OCI-LY7 (cell line): ENCODE data around the gene CBFA2T2. TPM values are rescaled to one million over a fixed set of nuclear protein-coding genes. Genes with fewer than 3 reads are reported as not detected.
A peak's percentile ranks its signal among the peaks of the same experiment; 100 is the strongest.

ENCODE experiments used
- BruUV-seq: library from RNA; stranded (reverse); fragments of 400-500 nt; replicated peaks from 2 replicates; lab custom pipeline; 2021; lab: Mats Ljungman, UMichigan
- CTCF ChIA-PET: fragments of 300-600 bp; sonication (Branson Sonifier 250); formaldehyde crosslinking; loops from one replicate; lab custom pipeline; 2022; ENCODE audit warnings: antibody characterized with exemption; ENCODE audit not compliant: unreplicated experiment; lab: Charles Lee
- POLR2A ChIA-PET: fragments of 300-600 bp; sonication (Branson Sonifier 250); formaldehyde crosslinking; loops from one replicate; lab custom pipeline; 2022; ENCODE audit warnings: antibody characterized with exemption; lab: Charles Lee
- DNase-seq: peaks from one replicate; pipeline ENCODE4 v3.0.0-alpha.2; 2015; ENCODE audit warnings: low spot score
- H2AFZ ChIP-seq: fragments of 200-600 bp; sonication (generic), shearing (Covaris generic); 2 replicates; pipeline ENCODE4 v1.6.1; 2014; ENCODE audit warnings: mild to moderate bottlenecking, antibody characterized with exemption, low read length, moderate library complexity
- H3K27ac ChIP-seq: fragments of 200-600 bp; sonication (generic); 2 replicates; pipeline ENCODE4 v1.5.1; 2014; ENCODE audit warnings: mixed run types, low read depth, mild to moderate bottlenecking, moderate library complexity, low read length, inconsistent platforms; ENCODE audit not compliant: poor library complexity, severe bottlenecking
- H3K36me3 ChIP-seq: fragments of 200-600 bp; sonication (generic); 2 replicates; pipeline ENCODE4 v1.6.1; 2014; ENCODE audit warnings: mild to moderate bottlenecking, antibody characterized with exemption, low read length, moderate library complexity, mixed read lengths; ENCODE audit not compliant: insufficient read depth
- H3K4me1 ChIP-seq: fragments of 200-600 bp; sonication (generic); 2 replicates; pipeline ENCODE4 v1.5.1; 2014; ENCODE audit warnings: mild to moderate bottlenecking, low read length; ENCODE audit not compliant: insufficient read depth, poor library complexity, severe bottlenecking
- H3K4me2 ChIP-seq: fragments of 200-600 bp; sonication (generic); 2 replicates; pipeline ENCODE4 v1.6.1; 2014; ENCODE audit warnings: mild to moderate bottlenecking, low read length
- H3K4me3 ChIP-seq: fragments of 200-600 bp; sonication (generic); 2 replicates; pipeline ENCODE4 v1.5.1; 2014; ENCODE audit warnings: mild to moderate bottlenecking, low read depth, low read length; ENCODE audit not compliant: poor library complexity, severe bottlenecking
- H3K79me2 ChIP-seq: fragments of 200-600 bp; sonication (generic); 2 replicates; pipeline ENCODE4 v1.6.1; 2016; ENCODE audit warnings: low read depth, mild to moderate bottlenecking, low read length, moderate library complexity, mixed read lengths; ENCODE audit not compliant: insufficient read depth
- H3K9me2 ChIP-seq: fragments of 200-600 bp; sonication (generic); 2 replicates; pipeline ENCODE4 v1.6.1; 2016; ENCODE audit warnings: mild to moderate bottlenecking, low read length, mixed read lengths; ENCODE audit not compliant: insufficient read depth
- H3K9me3 ChIP-seq: fragments of 200-600 bp; sonication (generic); 2 replicates; pipeline ENCODE4 v1.6.1; 2014; ENCODE audit warnings: mild to moderate bottlenecking, mixed run types, low read length, mixed read lengths
- H4K20me1 ChIP-seq: fragments of 200-600 bp; sonication (generic); 2 replicates; pipeline ENCODE4 v1.6.1; 2014; ENCODE audit warnings: mild to moderate bottlenecking, antibody characterized with exemption, low read length, moderate library complexity, mixed read lengths; ENCODE audit not compliant: insufficient read depth
- CTCF ChIP-seq: fragments of 200-600 bp; sonication (generic); conservative IDR thresholded peaks from 2 replicates; pipeline ENCODE4 v1.5.1; 2014; ENCODE audit warnings: mild to moderate bottlenecking, antibody characterized with exemption, low read length, moderate library complexity, mixed read lengths
- EZH2phosphoT487 ChIP-seq: fragments of 200-600 bp; sonication (generic); IDR thresholded peaks from 2 replicates; pipeline ENCODE4 v1.6.1; 2018; ENCODE audit warnings: low read depth, borderline replicate concordance, mild to moderate bottlenecking, mixed run types, antibody characterized with exemption, low read length, moderate library complexity, mixed read lengths
- intact Hi-C: fragments of 100-400 bp; cut with micrococcal nuclease; formaldehyde crosslinking; loops from one replicate; pipeline ENCODE4 v1.10.0; 2022; ENCODE audit not compliant: unreplicated experiment
- total RNA-seq, 2 experiments: library from RNA; depleted of rRNA in 1 of 2; stranded (reverse); fragments of >200 nt in 1 of 2; shearing (Covaris generic) in 1 of 2; gene quantifications; 2 replicates each; pipeline ENCODE4 v1.2.3, GENCODE V29; 2014 to 2022

The CBFA2T2 gene
- total RNA-seq, 2 experiments from 2014 or later = 20.7 to 32.9 TPM

- H3K79me2 ChIP-seq = no peaks in the 10 kb centered on the region
- H3K4me3 ChIP-seq = no peak overlapping the region
- POLR2A ChIA-PET = no interaction called here
- H3K36me3 ChIP-seq = no peaks in the 10 kb centered on the region
- no peak overlapping the region for H3K27ac ChIP-seq
- no peaks in the 10 kb centered on the region for H4K20me1 ChIP-seq
- intact Hi-C loops = loop anchor here (5.0 kb wide), 1 partner anchor 48 kb away; no protein-coding TSS in a partner anchor
- no peaks in the 10 kb centered on the region for H3K9me3 ChIP-seq
- H3K9me2 ChIP-seq = no peaks in the 10 kb centered on the region
- H2AFZ ChIP-seq = no peak overlapping the region
- no TSS peak for BruUV-seq
- H3K4me1 ChIP-seq = peaks cover 23% of the 10 kb centered on the region
- peak overlapping the region; percentile 2; the same call in 1 of the 2 replicates for H3K4me2 ChIP-seq
- no peak for DNase-seq
- CTCF ChIA-PET = no interaction called here
- TF ChIP-seq CTCF (no peak), EZH2phosphoT487 (no peak)
These were observed 30.3 kb upstream of the CBFA2T2 start for GRCh38 chr20:33459599-33459998.

DNA sequence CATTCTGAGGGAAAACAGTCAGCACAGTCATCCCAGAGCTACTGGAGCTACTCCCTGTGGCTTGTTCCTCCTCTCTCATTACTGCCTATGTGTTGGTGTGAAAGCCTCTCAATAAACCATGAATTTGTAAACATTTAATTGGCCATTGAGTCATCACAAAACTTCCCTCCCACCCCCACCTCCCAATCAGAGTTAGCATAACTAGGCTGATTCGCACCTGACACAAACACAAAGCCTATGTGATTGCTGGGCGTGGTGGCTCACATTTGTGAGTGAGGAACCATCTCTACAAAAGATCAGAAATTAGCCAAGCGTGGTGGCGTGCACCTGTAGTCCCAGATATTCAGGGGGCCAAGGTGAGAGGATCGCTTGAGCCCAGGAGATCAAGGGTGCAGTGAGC, 29.2 kb upstream of the CBFA2T2 start:
- Histone ChIP-seq H3K4me2 (peak overlapping the region; percentile 54), H3K36me3 (no peaks in the 10 kb centered on the region), H3K79me2 (no peaks in the 10 kb centered on the region), H3K9me3 (no peaks in the 10 kb centered on the region), H3K4me3 (no peak overlapping the region), H3K27ac (peak overlapping the region; percentile 59), H3K4me1 (peaks cover 31% of the 10 kb centered on the region), H2AFZ (peak overlapping the region; percentile 74; the same call in 1 of the 2 replicates), H3K9me2 (no peaks in the 10 kb centered on the region), H4K20me1 (no peaks in the 10 kb centered on the region)
- DNase-seq = peak; percentile 80
- ChIA-PET POLR2A (interaction anchor here (0.7 to 0.9 kb wide), 2 partner anchors 14 to 191 kb away, joined by 4 read pairs; no protein-coding TSS in a partner anchor), CTCF (interaction anchor here (0.9 kb wide), 1 partner anchor 207 kb away, joined by 4 read pairs; no protein-coding TSS in a partner anchor)
- intact Hi-C loops = no loop called here
- BruUV-seq = no TSS peak
- TF ChIP-seq EZH2phosphoT487 (no peak), CTCF (no peak)

DNA sequence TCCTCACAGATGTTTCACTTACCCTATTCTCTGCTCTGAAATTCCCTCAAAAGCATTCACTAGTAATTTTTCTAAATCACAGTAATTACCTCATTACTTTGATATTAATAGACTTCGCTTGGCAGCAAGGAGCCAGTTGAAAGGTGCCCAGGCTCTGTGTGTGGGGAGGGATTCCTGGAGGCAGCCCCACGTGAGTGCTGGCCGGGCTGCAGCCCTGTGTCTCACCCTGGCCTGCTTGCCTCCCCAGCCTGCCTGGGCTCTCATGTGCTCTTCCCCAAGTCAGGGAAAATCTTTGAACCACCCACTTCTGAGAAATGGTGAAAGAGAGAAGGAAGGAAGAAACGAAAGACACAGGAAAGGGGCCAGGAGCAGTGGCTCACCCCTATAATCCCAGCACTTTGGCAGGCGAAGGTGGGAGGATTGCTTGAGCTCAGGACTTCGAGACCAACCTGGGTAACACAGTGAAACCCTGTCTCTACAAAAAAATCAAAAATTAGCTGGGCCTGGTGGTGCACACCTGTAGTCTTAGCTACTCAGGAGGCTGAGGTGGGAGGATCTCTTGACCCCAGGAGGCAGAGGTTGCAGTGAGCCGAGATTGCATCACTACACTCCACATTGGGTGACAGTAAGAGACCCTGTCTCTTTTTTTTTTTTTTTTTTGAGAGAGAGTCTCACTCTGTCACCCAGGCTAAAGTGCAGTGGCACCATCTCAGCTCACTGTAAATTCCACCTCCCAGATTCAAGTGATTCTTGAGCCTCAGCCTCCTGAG, 26.4 kb upstream of the CBFA2T2 start:
- CTCF ChIA-PET = no interaction called here
- no peaks in the 10 kb centered on the region for H4K20me1 ChIP-seq

More for the DNA sequence above, 26.4 kb upstream of the CBFA2T2 start:
- DNase-seq = no peak
- no peak overlapping the region for H2AFZ ChIP-seq
- H3K79me2 ChIP-seq = no peaks in the 10 kb centered on the region
- H3K36me3 ChIP-seq = no peaks in the 10 kb centered on the region; the same call in 1 of the 2 replicates
- no peak overlapping the region for H3K4me3 ChIP-seq
- peaks cover 39% of the 10 kb centered on the region for H3K4me1 ChIP-seq
- POLR2A ChIA-PET = interaction anchor here (0.6 to 0.7 kb wide), 3 partner anchors 20 to 117 kb away, joined by 4 to 7 read pairs (median 5); partner anchors contain the start of gene SNTA1
- no peaks in the 10 kb centered on the region for H3K9me2 ChIP-seq
- no peak overlapping the region for H3K27ac ChIP-seq
- BruUV-seq = no TSS peak
- no peak overlapping the region for H3K4me2 ChIP-seq
- no peak for TF ChIP-seq EZH2phosphoT487
- no peak for TF ChIP-seq CTCF
- no peaks in the 10 kb centered on the region for H3K9me3 ChIP-seq
- intact Hi-C loops = no loop called here
